GM12874 (cell line): ENCODE data around the gene CPNE5.

Experiments
- TF ChIP-seq, protein P1 (sequence below): IDR thresholded peaks from 2 replicates; pipeline ENCODE4 v1.5.1; 2011; ENCODE audit warnings: low read depth, mild to moderate bottlenecking, control low read depth, low read length, moderate library complexity; ENCODE audit not compliant: insufficient read depth

Gene CPNE5

DNA sequence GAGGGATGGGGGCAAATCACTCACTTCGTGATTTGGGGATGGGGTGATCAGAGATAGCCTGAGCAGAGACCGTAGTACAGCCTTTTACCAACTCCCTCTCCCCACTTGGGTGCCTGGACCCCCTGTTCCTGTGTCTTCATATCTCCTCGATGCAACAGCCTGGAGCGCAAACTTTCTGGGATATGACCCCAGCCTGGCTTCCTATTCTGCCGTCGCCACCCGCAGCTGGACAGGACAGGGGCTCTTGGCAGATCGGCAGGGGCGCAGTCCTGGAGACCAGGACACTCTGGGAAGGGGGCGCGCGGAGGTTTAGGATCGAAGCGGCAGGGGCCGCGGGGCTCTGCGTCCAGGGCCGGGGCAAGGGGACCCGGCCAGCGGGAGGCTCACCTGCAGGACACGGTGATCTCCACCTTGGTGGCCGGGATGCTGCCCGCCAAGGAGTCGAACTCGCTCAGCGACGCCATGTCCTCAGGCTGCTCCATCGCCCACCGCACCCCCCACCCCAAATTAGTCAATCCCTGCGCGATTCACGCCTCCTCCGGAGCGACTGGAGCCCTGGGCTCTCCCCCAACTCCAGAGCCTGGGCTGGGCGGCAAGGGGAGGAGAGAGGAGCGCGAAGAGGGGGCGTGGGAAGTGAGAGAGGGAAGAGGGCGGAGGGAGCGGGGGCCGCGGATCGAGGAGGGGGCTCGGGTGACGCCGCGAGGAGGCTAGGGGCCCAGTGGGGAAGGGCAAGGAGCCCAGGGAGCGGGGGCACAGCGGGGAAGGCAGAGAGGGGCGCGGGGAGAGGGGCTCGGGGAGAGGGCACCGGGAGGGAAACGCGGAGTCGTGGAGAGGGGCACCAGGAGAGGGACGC lies at the start of gene CPNE5:
Gene CPNE5 (minus strand): TSS at position 549 of the 853 bp plus-strand sequence. CDS start 67 bp downstream, at position 482.
- TF ChIP-seq, protein P1, sequence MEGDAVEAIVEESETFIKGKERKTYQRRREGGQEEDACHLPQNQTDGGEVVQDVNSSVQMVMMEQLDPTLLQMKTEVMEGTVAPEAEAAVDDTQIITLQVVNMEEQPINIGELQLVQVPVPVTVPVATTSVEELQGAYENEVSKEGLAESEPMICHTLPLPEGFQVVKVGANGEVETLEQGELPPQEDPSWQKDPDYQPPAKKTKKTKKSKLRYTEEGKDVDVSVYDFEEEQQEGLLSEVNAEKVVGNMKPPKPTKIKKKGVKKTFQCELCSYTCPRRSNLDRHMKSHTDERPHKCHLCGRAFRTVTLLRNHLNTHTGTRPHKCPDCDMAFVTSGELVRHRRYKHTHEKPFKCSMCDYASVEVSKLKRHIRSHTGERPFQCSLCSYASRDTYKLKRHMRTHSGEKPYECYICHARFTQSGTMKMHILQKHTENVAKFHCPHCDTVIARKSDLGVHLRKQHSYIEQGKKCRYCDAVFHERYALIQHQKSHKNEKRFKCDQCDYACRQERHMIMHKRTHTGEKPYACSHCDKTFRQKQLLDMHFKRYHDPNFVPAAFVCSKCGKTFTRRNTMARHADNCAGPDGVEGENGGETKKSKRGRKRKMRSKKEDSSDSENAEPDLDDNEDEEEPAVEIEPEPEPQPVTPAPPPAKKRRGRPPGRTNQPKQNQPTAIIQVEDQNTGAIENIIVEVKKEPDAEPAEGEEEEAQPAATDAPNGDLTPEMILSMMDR = no peak

DNA sequence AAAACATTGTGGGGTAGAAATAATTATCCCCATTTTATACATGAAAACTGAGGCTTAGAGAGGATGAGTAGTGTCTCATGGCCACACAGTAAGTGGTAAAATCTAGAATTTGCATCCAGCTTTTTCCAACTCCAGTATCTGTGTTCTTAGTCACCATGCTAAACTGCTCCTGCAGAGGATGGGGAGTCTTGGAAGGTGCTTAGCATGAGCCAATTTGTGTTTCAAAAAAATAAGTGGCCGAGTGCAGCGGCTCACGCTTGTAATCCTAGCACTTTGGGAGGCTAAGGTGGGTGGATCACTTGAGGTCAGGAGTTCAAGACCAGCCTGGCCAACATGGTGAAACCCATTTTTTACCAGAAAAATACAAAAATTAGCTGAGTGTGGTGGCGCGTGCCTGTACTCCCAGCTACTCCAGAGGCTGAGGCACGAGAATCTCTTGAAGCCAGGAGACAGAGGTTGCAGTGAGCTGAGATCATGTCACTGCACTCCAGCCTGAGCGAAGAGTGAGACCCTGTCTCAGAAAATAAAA lies 48.9 kb upstream of the CPNE5 start:
- TF ChIP-seq, protein P1 = no peak

DNA sequence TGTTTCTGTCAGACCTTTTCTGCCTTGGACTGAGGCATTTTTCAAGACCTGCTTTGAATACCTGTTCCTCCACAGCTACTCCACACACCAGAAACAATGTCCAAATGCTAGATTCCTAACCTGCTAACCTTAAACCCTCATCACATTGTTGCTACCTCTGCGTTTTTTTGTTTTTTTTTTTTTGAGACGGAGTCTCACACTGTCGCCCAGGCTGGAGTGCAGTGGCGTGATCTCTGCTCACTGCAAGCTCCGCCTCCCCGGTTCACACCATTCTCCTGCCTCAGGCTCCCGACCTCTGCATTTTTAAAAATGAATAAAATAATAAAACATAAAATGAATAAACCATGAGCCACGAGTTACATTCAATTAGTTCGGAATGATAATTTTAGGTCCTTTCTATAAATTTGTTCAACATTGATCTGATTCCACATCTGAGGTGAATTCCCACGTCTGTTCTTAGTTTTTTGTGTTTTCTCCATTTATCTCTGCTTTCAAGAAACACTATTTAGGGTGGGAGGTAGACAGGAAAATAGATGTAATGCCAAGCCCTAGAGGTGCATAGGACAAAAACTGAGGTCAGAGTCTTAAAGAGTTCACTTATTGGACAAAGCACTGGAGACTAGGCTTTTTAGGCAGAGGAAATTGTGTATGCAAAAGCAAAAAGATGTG lies 47.8 kb upstream of the CPNE5 start:
- TF ChIP-seq, protein P1 = no peak

DNA sequence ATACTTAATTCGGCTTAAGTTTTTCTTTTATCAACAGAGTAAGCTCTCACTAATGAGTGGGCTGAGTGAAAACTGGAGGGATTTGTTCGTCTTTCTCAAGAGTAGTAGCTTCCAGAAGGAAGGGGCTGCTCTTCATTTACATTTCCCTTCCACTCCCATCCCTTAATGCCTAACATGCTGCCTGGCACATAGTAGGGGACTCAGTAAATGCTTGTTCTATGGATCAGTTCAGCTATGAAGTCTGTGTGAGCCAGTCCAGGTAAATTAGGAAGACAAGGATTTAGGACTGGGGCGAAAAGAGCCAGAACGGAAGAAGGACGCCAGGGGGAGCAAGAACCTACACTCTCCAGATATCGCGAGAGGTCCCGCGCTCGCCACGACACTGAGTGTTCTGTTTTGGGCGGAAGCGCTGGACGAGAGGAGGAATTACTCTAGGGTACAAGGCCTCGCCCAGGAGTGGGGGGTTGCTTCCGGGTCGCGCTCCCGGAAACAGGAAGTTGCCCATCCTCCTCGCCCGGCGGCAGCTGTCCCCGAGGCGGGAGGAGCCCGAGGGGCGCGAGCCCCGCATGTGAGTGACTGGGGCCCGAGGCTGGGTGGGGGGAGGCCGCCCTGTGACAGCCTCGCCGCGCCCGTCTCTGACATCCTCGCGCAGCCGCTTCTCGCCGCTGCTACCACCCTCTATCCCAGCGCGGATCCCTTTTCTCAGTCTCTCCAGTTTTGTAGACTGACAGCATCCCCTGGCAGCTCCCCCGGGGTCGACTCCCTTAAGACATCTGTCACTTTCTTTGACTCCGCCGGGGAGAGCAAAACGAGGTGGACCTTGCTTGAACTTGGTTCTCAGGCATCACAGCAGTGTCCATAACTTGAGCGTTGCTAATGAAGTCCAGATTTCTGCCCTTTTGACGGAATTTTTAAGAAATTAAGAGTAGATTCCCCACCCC lies 46.5 kb upstream of the CPNE5 start, which contains the start of gene C6orf89:
Gene C6orf89 (plus strand): TSS at position 492 of the 941 bp plus-strand sequence. CDS start 13,493 bp downstream, outside the sequence.
- TF ChIP-seq, protein P1 = peak; percentile 81

DNA sequence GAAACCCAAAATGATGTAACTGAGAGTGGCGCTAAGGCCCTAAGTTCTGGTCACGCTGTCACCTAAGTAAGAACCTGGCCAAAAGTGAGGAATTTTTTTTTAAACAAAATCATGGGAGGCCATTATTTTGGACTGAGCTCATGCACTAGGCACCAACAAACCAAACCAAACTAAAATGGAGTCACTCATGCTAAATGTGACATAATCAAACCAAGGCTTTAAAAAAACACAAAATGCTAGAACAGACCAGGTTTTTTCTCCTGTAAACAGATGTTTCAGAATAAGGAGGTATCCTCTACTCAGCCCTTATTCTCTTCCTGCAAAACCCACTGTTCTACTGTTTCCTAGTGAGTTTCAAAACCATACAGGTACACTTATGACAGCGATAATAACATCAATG lies 45.4 kb upstream of the CPNE5 start:
- TF ChIP-seq, protein P1 = no peak

DNA sequence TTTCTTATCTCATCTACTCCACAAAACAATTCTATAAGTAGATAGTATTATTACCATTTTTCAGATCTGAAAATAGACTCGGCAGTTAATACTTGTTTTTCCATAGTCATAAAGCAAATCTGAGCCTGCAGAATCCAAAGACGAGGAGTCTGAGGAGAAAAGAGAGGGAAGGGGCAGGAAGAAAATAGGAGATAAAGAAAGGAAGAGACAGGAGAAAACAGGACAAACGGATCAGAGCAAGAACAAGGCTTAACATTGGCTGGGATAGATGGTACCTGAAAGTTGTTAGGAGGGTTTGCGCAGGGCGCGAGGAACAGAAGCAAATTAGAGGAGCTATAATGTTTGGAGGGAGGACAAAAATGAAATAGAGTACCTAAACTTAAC lies 36.0 kb upstream of the CPNE5 start:
- TF ChIP-seq, protein P1 = no peak
